HG02852 (cell line): ENCODE measurements around the gene ARF5.

Experiments used
- ATAC-seq: cut with Tn5 transposase; IDR thresholded peaks from one replicate; pipeline ENCODE4 v1.9.1; 2021; ENCODE audit warnings: mild to moderate bottlenecking, moderate library complexity; ENCODE audit not compliant: unreplicated experiment

Gene ARF5

DNA sequence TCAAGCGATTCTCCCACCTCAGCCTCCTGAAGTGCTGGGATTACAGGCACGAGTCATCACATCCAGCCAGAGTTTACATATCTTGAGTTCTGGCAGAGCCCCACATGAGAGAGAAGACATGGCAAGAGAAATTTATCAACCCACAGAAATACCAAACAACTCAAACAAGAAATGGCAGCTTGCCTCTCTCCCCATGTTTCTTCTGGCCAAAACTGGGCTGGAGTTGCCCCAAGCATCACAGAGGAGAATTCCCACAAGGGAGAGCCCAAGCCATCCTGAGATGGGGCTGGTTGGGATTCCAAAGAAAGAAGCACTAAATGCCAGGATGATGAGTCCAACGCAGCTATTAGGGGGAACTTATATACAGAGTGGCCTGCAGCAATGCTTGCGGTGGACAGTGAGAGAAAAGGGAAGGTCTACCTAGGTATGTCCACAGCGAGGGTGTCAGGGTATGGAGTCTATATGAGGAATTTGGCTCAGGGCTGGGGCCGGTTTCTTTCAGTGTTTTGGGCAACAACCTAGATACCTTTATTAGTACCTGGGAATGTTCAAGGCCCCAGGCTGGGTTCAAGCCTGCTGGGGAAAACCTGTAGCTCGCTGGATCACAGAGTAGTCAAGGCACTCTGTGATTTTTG is 44.2 kb downstream of the ARF5 start:
- no peak for ATAC-seq

DNA sequence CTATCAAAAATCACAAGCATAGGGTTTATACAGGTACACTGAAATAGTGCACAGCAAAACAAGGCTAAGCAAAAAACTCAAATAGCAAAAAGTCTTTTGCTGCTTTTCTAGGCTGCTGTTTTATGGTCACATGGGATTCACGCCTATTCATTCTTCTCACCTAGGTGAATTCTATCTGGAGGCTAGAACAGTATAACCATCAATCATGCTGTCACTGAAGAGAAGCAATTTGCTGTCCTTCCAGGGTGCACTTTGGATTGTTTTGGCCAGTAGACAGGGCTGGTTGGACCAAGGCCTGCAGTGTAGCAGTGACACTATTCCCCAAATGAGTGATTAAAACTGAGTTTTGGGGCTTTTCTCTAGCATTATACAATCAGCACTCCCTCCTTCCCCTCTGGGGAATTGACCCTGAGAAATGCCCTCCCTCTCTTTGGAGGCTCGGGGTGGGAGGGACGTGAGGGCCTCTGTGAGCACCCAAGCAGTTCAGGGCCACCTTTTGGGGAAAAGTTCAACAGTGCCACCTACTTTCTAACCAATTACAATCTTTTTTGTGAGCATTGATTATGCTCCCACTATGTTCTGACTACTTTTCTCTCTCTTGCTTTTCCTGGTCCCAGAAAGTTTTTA is 47.6 kb downstream of the ARF5 start:
- ATAC-seq: no peak

DNA sequence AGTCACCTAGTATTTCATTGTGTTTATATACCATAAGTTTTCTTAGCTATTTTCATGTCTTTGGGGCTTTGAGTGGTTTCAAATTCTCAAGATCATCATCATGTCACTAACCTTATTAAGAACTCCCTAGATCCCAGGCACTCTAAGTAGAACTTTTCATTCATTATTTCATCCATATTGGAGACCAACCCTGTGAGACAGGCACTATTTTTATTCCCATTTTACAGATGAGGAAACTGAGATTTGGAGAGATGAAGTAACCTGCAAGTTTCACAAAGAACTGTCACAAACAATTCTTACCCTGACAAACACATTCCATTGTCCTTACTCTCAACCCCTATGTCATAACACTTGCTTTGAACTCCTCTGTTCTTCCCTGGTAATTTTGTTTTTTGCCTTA is 50.0 kb downstream of the ARF5 start:
- no peak for ATAC-seq
